ENCODE results near the gene TECPR2.

GRCh38 chr14:102348376-102348775, 14.4 kb upstream of the TECPR2 start:
- TF ChIP-seq CTCF (IDR thresholded peaks at IDR 0.05; ENCODE audit: insufficient read depth, low read length) = no peak
- no peak for TF ChIP-seq GABPA (IDR thresholded peaks at IDR 0.05; ENCODE audit: low read depth)
